H1 (cell line): ENCODE measurements around the gene BCL6B.

Experiments
- CBX5 ChIP-seq: fragments of 300-800, 300-1000 bp; sonication (generic); IDR thresholded peaks from 2 replicates; pipeline ENCODE4 v1.7.1; 2016; ENCODE audit warnings: antibody characterized with exemption, low read length, low read depth
- CEBPB ChIP-seq: IDR thresholded peaks from 2 replicates; pipeline ENCODE4 v1.6.1; 2012; ENCODE audit warnings: low read depth, low read length
- CREB1 ChIP-seq: IDR thresholded peaks from 2 replicates; pipeline ENCODE4 v1.6.1; 2012; ENCODE audit warnings: inconsistent platforms
- CTCF ChIP-seq, 3 experiments: IDR thresholded peaks; 1 replicate in 2 of 3; 2 replicates in 1 of 3; pipeline versions ENCODE4 v1.5.1 to v1.6.1; 2011; ENCODE audit warnings: low read length in 3 of 3, mild to moderate bottlenecking in 3 of 3, inconsistent platforms in 2 of 3, low read depth in 1 of 3, moderate library complexity in 1 of 3; ENCODE audit not compliant: insufficient read depth in 1 of 3; ENCODE audit errors: control extremely low read depth in 1 of 3
- EGR1 ChIP-seq: IDR thresholded peaks from 2 replicates; pipeline ENCODE4 v1.6.1; 2011; ENCODE audit warnings: low read depth, low read length, borderline replicate concordance
- EZH2 ChIP-seq: fragments of 200-600 bp; sonication (generic); IDR thresholded peaks from 2 replicates; pipeline ENCODE4 v1.7.1; 2012; ENCODE audit warnings: low read depth, mild to moderate bottlenecking, moderate library complexity, low read length, inconsistent platforms; ENCODE audit not compliant: severe bottlenecking
- GABPA ChIP-seq: IDR thresholded peaks from 2 replicates; pipeline ENCODE4 v1.6.1; 2011; ENCODE audit warnings: mild to moderate bottlenecking, low read length, moderate library complexity, borderline replicate concordance; ENCODE audit not compliant: insufficient read depth
- RNF2 ChIP-seq: fragments of 200-900, 300-1000 bp; sonication (generic); IDR thresholded peaks from 2 replicates; pipeline ENCODE4 v1.7.1; 2016; ENCODE audit warnings: borderline replicate concordance, low read depth, mild to moderate bottlenecking, antibody characterized with exemption, low read length; ENCODE audit not compliant: poor library complexity, severe bottlenecking; ENCODE audit errors: missing control alignments
- SIN3A ChIP-seq, 2 experiments: IDR thresholded peaks in 1 of 2; conservative IDR thresholded peaks in 1 of 2; 2 replicates each; pipeline ENCODE4 v1.6.1; 2011 to 2012; ENCODE audit warnings: low read length in 2 of 2, improper control_type of control experiment in 1 of 2, low read depth in 1 of 2, mild to moderate bottlenecking in 1 of 2
- TAF1 ChIP-seq: IDR thresholded peaks from 2 replicates; pipeline ENCODE4 v1.6.1; 2011; ENCODE audit warnings: mild to moderate bottlenecking, low read depth, low read length
- TEAD4 ChIP-seq: IDR thresholded peaks from 2 replicates; pipeline ENCODE4 v1.6.1; 2012; ENCODE audit warnings: low read depth, low read length, inconsistent platforms, mixed read lengths

GRCh38 chr17:7022781-7023571 is at the start of gene BCL6B:
- TF ChIP-seq RNF2 (no peak), CTCF (IDR thresholded peaks at IDR 0.05; ENCODE audit: control extremely low read depth in 1 of 3, insufficient read depth in 1 of 3, low read depth in 1 of 3, low read length in 3 of 3) (no peak), EZH2 (peak; percentile 30), EGR1 (peak; percentile 40; the same call in 1 of the 2 replicates), TEAD4 (no peak), CBX5 (no peak), CEBPB (no peak), CREB1 (no peak), TAF1 (no peak), GABPA (no peak), SIN3A (conservative IDR thresholded peaks at IDR 0.05 in 1 of 2, IDR thresholded peaks at IDR 0.05 in 1 of 2; ENCODE audit: low read depth in 1 of 2, low read length in 2 of 2) (no peak)
